K562 (cell line): ENCODE results near the gene UQCC2. TPM values are rescaled to one million over a fixed set of nuclear protein-coding genes. Genes with fewer than 3 reads are reported as not detected.

Source experiments
- CGGBP1 ChIP-seq: fragments of 250-450 bp; sonication (Bioruptor Pico); IDR thresholded peaks from 2 replicates; pipeline ENCODE4 v1.9.0; 2021; ENCODE audit warnings: mild to moderate bottlenecking
- CHD2 ChIP-seq: IDR thresholded peaks from 2 replicates; pipeline ENCODE4 v1.6.1; 2011; ENCODE audit warnings: low read depth, low read length
- FIP1L1 ChIP-seq: fragments of 200-400 bp; formaldehyde crosslinking; IDR thresholded peaks from 2 replicates; pipeline ENCODE4 v1.6.1; 2018; ENCODE audit warnings: mild to moderate bottlenecking, low read depth, low read length; ENCODE audit not compliant: poor library complexity, severe bottlenecking
- FOXJ2 ChIP-seq: fragments of 200-800 bp; sonication (Bioruptor generic); IDR thresholded peaks from 2 replicates; pipeline ENCODE4 v1.6.1; 2016; ENCODE audit warnings: missing genetic modification characterization, missing compliant biosample characterization
- FOXM1 ChIP-seq, 2 experiments: fragments of 450-650 bp in 1 of 2; sonication (generic) in 1 of 2; formaldehyde crosslinking in 1 of 2; IDR thresholded peaks; 2 replicates each; pipeline versions ENCODE4 v1.6.1 to v1.9.0; 2017 to 2022; ENCODE audit warnings: low read depth in 2 of 2, mild to moderate bottlenecking in 2 of 2, missing genetic modification reagents in 1 of 2, moderate library complexity in 1 of 2
- HMG20A ChIP-seq: fragments of 450-650 bp; formaldehyde crosslinking; conservative IDR thresholded peaks from 2 replicates; pipeline ENCODE4 v1.4.0; 2020; ENCODE audit warnings: mild to moderate bottlenecking, mixed read lengths
- MAFK ChIP-seq: IDR thresholded peaks from 2 replicates; pipeline ENCODE4 v1.6.1; 2011; ENCODE audit warnings: low read length, improper control_type of control experiment
- MYC ChIP-seq, 2 experiments: fragments of 250-450 bp in 1 of 2; sonication (Bioruptor Pico) in 1 of 2; IDR thresholded peaks; 2 replicates each; pipeline versions ENCODE4 v1.5.1 to v1.6.1; 2012 to 2021; ENCODE audit warnings: low read depth in 2 of 2, borderline replicate concordance in 1 of 2, improper control_type of control experiment in 1 of 2, low read length in 1 of 2, mild to moderate bottlenecking in 1 of 2, moderate library complexity in 1 of 2
- NELFE ChIP-seq: IDR thresholded peaks from 2 replicates; pipeline ENCODE4 v1.6.1; 2011; ENCODE audit warnings: mild to moderate bottlenecking; ENCODE audit not compliant: insufficient read depth, insufficient read length
- NR0B1 ChIP-seq: fragments of 450-650 bp; IDR thresholded peaks from one replicate; pipeline ENCODE4 v1.6.1; 2018; ENCODE audit warnings: mild to moderate bottlenecking, moderate library complexity; ENCODE audit not compliant: partially characterized antibody
- PKNOX1 ChIP-seq: fragments of 450-650 bp; IDR thresholded peaks from 2 replicates; pipeline ENCODE4 v1.6.1; 2016
- RFX7 ChIP-seq: fragments of 250-450 bp; sonication (Bioruptor Pico); IDR thresholded peaks from 2 replicates; pipeline ENCODE4 v1.5.1; 2021; ENCODE audit warnings: mild to moderate bottlenecking
- SMAD1 ChIP-seq: fragments of 150-350 bp; IDR thresholded peaks from 2 replicates; pipeline ENCODE4 v1.6.1; 2014; ENCODE audit warnings: low read length, low read depth; ENCODE audit not compliant: partially characterized antibody
- TRIM25 ChIP-seq: fragments of 450-650 bp; IDR thresholded peaks from 2 replicates; pipeline ENCODE4 v1.7.0; 2016; ENCODE audit warnings: borderline replicate concordance
- ZNF24 ChIP-seq: fragments of 450-650 bp; IDR thresholded peaks from 2 replicates; pipeline ENCODE4 v1.6.1; 2016
- ZNF280B ChIP-seq: fragments of 250-450 bp; sonication (Bioruptor Pico); IDR thresholded peaks from 2 replicates; pipeline ENCODE4 v1.5.1; 2021; ENCODE audit warnings: mild to moderate bottlenecking
- ZNF3 ChIP-seq: fragments of 250-450 bp; sonication (Bioruptor Pico); IDR thresholded peaks from 2 replicates; pipeline ENCODE4 v1.5.0; 2021; ENCODE audit warnings: mild to moderate bottlenecking, moderate library complexity
- ZNF324 ChIP-seq: fragments of 250-450 bp; sonication (Bioruptor Pico); IDR thresholded peaks from 2 replicates; pipeline ENCODE4 v1.4.0; 2020; ENCODE audit warnings: mild to moderate bottlenecking
- ZNF408 ChIP-seq: fragments of 250-450 bp; sonication (Bioruptor Pico); IDR thresholded peaks from 2 replicates; pipeline ENCODE4 v1.4.0; 2020; ENCODE audit warnings: low read depth, mild to moderate bottlenecking, moderate library complexity
- ZNF41 ChIP-seq: fragments of 250-450 bp; sonication (Bioruptor Pico); conservative IDR thresholded peaks from 2 replicates; pipeline ENCODE4 v1.4.0; 2020; ENCODE audit warnings: mild to moderate bottlenecking
- ZZZ3 ChIP-seq: fragments of 450-650 bp; IDR thresholded peaks from 2 replicates; pipeline ENCODE4 v1.6.1; 2016; ENCODE audit warnings: antibody characterized with exemption, mild to moderate bottlenecking, moderate library complexity
- polyA plus RNA-seq, 8 experiments: library from polyadenylated mRNA; depleted of rRNA in 4 of 8; stranded (reverse) in 5 of 8; unstranded in 3 of 8; fragments of >200 nt; fragmentation: Nextera tagmentation in 2 of 8; fragmentation: Illumina TruSeq in 1 of 8; extraction: Ambion mirVana in 2 of 8; extraction: Trizol in 1 of 8; gene quantifications; 2 replicates each; pipeline versions ENCODE4 v1.2.1 to v1.2.3, GENCODE V29; 2011 to 2014; ENCODE audit warnings: inconsistent platforms in 1 of 8, missing spikeins in 1 of 8
- total RNA-seq, 7 experiments: library from RNA; depleted of rRNA in 6 of 7; stranded (reverse); fragments of >200 nt in 6 of 7; fragmentation: Illumina TruSeq in 2 of 7; extraction: Trizol in 2 of 7; gene quantifications; 2 replicates each; pipeline versions ENCODE4 v1.2.1 to v1.2.3, GENCODE V29; 2011 to 2021; ENCODE audit warnings: low replicate concordance in 1 of 7

The UQCC2 gene
- total and polyA plus RNA-seq, 9 of the 15 experiments (the other 6 are each of a cell fraction or from before 2014, with no cell fraction given) = 58.5 to 927 (median 158) TPM

GRCh38 chr6:33711140-33712129 is at the start of gene UQCC2 (continued):
- TF ChIP-seq TRIM25 (no peak), SMAD1 (peak; percentile 79), RFX7 (0 out of 2 replicates have a peak, but pooled peaks have one; percentile 12), ZNF3 (CRISPR knock-in tag) (no peak), MYC (IDR thresholded peaks at IDR 0.05; ENCODE audit: low read depth, low read length) (peak; percentile 98), MYC (CRISPR knock-in tag; IDR thresholded peaks at IDR 0.05; ENCODE audit: borderline replicate concordance, low read depth) (peak; percentile 97; the same call in 1 of the 2 replicates), ZNF408 (CRISPR knock-in tag) (no peak), PKNOX1 (no peak), CHD2 (0 out of 2 replicates have a peak, but pooled peaks have one; percentile 20), ZNF24 (no peak), ZNF324 (no peak), FOXJ2 (tag) (no peak), MAFK (no peak), HMG20A (no peak), NR0B1 (no peak), ZNF280B (CRISPR knock-in tag) (no peak), ZZZ3 (no peak), NELFE (no peak), ZNF41 (CRISPR knock-in tag) (no peak), FOXM1 (IDR thresholded peaks at IDR 0.05; ENCODE audit: low read depth) (no peak), FOXM1 (CRISPR knock-in tag; IDR thresholded peaks at IDR 0.05; ENCODE audit: low read depth) (no peak), CGGBP1 (CRISPR knock-in tag) (no peak), FIP1L1 (peak; percentile 60)
